Activated T-helper 9 cell treated with anti-CD3 and anti-CD28 coated beads, Interleukin-2, amount 50 U/mL, for 16 hours (primary cell): ENCODE results near the gene HSD17B7.
"Not testable (repeated sequence)": the region's sequence is repeated elsewhere in the genome, so short reads cannot be mapped to it uniquely, and the experiment has no call there.

ENCODE experiments used
- DNase-seq: peaks from one replicate; pipeline ENCODE4 v3.0.0-alpha.2; 2020; ENCODE audit warnings: low read depth

The HSD17B7 gene, protein sequence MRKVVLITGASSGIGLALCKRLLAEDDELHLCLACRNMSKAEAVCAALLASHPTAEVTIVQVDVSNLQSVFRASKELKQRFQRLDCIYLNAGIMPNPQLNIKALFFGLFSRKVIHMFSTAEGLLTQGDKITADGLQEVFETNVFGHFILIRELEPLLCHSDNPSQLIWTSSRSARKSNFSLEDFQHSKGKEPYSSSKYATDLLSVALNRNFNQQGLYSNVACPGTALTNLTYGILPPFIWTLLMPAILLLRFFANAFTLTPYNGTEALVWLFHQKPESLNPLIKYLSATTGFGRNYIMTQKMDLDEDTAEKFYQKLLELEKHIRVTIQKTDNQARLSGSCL

DNA sequence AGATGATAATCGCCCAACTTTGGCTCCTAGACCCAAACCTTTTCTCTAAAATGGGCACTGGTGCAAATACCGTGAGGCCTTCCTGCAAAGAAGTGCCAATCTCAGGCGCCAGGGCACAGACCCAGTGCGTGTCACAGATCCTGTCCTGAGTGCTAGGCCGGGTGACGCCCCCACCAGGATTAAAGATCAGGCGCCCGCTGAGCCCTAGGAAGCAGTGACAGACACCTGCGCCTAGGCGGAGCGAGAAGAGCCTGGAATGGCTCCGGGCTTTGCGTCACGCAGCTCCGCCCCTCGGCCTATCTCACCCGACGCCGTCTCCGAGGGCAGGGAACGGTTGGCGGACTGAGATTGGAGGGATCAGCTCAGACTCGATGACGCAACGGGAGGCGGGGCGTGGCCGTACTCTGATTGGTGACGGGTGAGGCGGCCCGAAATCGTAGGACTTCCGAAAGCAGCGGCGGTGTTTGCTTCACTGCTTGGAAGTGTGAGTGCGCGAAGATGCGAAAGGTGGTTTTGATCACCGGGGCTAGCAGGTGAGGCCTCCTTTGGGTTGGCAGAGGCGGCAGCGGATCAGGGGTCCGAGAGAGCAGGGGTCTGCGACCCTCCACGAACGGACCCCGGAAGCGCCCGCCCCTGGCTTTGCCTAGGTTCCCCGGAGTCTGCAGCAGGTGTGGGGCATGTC, at the start of gene HSD17B7:
TSS of gene HSD17B7 (plus strand) at position 400 of the 682 bp plus-strand sequence. CDS start at position 499, 99 bp downstream.
- peak; percentile 58 for DNase-seq

DNA sequence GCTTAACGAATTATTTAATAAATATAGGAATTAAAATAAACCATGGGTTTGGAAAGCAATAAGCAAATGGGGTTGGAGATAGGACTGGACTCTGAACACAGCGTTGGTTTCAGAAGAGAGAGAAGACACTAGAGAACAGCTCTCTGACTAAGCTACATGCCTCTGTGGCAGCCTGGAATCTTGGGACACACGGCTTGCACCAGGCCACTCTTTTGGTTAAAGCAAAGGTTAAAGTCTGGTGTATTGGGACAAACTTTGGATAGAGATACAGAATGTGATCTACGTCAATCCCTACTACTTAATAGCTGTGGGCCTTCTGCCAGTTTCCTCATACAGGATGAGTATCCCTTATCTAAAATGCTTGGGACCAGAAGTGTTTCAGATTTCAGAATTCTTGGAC, 49.7 kb upstream of the HSD17B7 start:
- DNase-seq = no peak

DNA sequence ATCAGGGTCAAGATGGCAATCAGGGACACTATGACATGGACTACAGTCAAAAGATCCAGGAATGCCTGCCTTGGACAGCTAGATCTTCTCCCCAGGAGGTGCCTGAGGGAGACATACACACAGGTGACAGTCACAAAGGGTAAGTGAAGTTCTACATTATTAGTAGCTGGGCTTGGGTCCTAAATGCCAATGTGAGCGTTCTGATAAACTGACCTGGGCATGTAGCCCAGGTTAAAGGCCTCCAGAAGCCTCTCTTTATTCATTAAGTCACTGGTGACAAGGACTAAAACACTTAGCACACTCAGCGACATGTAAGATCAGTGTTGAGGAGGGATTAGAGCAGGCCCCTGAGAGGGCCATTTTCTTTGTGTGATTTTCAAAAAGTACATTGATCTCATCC, 48.9 kb upstream of the HSD17B7 start:
- no peak for DNase-seq

DNA sequence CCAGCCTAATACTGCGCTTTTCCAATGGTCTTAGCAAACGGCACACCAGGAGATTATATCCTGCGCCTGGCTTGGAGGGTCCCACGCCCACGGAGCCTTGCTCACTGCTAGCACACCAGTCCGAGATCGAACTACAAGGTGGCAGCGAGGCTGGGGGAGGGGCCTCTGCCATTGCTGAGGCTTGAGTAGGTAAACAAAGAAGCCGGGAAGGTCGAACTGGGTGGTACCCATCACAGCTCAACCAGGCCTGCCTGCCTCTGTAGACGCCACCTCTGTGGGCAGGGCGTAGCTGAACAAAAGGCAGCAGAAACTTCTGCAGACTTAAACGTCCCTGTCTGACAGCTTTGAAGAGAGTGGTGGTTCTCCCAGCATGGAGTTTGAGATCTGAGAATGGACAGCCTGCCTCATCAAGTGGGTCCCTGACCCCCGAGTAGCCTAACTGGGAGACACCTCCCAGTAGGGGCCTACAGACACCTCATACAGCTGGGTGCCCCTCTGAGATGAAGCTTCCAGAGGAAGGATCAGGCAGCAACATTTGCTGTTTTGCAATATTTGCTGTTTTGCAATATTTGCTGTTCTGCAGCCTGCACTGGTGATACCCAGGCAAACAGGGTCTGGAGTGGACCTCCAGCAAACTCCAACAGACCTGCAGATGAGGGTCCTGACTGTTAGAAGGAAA, 44.1 kb upstream of the HSD17B7 start:
- DNase-seq = not testable (repeated sequence)

DNA sequence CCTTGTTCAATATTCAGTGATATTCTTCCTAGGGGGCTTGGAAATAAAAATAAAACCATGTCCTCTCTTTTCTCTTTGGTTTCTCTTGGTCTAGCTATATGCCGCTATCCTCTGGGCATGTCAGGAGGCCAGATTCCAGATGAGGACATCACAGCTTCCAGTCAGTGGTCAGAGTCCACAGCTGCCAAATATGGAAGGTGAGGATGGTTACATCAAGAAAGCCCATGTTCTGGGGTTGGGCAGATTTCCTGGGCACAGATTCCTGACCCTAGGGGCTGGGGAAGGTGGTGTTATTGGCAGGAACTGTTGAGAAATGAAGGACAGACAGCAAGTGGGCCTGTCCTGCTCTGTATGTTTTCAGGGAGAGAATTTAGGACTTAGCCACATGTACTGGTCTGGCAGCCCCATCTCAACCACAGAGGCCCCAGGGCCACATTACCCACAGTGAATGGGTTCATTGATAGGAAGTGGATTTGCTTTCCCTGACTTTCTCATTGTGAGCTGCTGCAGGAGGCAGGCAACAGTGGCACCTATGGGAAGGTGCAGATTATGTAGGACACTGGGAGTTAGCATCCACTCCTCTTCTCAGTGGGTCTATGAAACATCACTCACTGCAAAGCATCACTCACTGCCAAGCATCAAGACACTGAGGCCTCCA, 37.4 kb upstream of the HSD17B7 start:
- no peak for DNase-seq

DNA sequence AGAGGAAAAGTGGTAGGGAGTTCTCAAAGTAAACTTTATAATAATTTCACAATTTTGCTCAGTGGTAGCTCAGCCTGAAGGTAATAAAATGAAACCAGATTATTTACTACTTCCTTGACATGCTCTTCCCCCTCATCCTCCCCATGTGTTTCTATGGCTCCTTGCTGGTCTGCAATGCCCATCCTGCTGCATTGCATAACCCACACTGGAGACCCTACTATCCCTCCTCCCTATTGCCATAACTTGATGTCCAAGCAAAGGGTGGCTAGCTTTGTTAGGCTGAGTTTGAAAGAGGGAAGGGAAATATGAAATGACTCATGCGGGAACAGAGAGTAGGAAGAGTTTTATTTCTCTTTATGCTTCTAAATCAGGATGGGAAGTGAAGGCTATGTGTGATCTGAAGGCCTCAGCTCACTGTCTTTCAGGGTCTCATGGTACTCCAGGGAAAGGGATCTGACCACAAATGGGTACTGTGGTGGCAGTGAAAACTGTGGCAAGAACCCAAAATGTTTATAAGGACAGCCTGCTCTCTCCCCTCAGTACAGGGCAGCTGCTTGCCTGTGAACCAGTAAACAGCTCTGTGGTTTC, 36.4 kb upstream of the HSD17B7 start:
- no peak for DNase-seq

DNA sequence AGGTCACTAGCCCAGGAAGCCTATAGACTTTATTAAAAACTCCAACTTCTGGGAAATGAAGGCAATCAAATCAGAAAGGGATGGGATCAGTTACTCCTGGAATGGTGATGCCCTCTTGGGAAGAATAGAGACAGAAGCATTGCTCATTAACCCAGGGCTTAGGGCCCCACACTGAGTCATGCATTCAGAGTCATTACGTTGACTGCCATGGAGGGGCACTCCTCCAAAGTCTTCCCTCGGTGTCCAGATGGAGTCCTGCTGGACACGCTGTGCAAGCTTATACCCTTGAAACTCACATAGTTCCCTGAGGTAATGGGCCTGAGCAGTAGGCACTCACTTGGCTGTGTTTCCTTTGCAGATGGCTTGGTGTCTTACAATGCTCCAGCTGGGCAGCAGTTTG, 35.2 kb upstream of the HSD17B7 start:
- no peak for DNase-seq

DNA sequence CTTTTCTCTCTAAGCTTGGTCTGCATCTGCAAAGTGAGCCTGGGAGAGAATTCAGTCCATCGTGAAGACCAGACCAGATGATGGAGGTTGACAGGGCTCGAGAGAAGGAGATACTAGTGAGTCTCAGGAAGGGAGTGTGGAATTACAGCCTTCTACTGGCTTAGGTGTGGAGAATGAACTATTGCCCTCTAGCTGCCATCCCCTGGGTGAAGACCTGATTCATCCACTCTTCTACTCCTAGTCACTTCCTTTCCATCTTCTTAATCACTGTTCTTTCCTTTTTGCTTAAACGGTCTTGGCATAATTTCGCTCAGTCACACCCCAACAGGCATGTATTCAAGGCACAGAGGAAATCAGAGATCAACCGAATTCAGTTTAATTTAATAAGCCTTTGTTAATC, 34.0 kb upstream of the HSD17B7 start:
- no peak for DNase-seq

DNA sequence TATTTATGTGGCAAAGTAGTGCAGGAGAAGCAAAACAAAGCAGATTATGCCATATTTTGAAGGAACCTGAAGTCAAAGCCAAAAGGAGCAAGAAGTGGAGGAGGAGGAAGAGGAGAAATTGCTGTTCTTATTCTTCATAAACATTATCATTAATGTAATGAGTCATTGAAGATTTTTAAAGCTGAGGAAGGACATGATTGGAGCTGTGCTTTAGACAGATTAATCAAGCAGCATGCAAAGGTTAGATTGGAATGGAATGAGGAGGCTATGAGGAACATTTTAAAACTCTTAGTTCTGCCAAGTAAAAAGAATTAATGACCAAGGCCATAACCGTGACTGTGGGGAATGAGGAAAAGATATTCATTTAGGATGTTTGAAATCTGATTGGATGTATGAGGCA, 33.0 kb upstream of the HSD17B7 start:
- DNase-seq = no peak

DNA sequence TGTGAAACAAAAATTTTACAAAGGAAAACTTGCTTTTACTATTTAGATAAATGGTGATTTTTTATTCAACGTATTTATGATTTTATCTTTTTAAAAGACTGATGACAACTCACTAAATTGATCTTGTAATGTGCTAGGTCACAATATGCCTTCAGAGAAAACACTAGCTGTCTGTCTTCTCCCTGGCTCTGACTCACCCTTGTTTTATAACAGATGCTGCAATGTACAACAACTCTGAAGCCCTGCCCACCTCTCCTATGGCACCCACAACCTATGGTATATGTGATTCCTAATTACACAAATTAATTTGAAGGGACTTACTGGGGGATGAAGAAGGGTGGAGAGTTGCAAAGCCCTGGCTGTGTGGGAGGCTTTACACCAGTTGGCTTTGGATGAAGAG, 24.7 kb upstream of the HSD17B7 start:
- DNase-seq = no peak

DNA sequence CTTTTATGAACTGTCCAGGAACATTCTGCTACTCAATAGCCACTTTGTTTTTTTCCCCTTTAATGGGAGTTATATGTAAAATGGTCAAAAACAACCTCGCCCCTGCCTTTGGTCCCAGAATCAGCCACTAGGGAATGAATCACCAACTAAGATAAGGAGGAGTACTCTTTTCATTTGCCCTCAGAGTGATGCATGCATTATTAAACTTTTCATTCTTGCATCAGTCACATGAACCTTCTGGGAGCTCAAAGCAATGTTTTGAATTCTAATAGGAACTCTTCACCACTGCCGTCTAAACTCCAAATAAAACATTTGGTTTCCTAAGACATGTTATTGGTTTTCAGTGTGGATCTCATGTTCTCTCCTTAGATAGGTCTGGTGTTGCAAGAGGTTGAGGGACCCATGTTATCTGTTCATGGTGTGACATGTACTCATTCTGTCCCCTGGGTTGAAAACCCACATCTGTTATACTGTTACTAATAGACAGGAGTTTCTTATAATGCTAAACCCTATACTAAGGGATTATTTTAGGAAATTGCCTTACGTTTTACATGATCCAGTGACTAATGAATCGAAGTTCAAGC, 17.8 kb upstream of the HSD17B7 start:
- no peak for DNase-seq

DNA sequence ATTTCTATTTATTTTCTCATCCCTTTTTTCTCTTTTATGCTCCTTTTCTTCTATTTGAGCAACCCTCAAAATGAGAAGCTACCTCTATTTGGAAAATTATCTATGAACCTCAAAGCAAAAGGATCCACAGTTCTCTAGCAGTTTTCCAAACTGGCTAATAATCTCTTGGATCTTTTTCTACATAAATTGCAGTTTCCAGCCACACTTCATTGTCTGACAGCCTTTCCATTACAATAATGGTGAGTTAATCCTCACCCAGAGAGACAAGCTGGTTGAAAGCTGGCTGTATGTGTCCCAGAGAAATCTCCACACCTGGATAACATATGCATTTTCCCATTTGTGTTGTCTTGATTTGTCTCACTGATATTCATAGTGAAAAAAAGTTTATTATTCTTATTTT, 16.5 kb upstream of the HSD17B7 start:
- DNase-seq = no peak

DNA sequence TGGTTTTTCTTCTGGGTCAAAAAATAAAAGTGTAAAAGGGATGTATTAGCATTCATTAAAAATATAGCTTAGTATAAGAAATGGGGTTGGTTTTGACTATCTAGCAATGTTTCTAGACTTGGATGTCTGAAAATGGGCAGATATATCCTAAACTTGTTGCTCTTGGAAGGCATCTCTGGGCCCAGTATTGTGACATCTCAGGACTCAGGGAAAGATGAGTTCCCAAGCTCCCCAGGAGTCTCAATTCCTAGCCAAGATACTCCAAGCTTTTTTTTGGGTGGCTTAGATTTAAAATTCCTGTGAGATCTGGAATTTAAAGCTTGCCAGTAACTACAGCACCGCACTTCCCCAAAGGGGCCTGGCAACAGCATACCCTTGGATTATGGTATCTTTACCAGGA, 11.5 kb upstream of the HSD17B7 start:
- DNase-seq = no peak

DNA sequence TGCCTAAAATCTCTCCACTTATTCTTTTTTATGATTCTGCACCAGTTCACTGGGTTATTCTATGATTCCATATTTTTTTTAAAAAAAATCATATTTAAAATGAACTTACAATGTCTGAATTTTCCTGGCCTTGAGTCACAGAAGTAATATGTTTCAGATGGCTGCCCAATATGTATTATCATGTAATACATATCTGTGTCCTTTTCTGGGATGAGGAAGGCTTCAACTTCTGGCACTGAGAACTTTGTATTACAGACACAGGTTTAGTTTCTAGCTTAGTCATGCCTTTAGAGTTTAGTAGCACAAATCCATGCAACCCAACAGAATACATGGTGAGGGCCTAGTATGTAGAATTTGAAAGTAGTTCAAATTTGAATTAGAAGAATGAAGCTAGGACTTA, 7.8 kb upstream of the HSD17B7 start:
- DNase-seq = no peak

DNA sequence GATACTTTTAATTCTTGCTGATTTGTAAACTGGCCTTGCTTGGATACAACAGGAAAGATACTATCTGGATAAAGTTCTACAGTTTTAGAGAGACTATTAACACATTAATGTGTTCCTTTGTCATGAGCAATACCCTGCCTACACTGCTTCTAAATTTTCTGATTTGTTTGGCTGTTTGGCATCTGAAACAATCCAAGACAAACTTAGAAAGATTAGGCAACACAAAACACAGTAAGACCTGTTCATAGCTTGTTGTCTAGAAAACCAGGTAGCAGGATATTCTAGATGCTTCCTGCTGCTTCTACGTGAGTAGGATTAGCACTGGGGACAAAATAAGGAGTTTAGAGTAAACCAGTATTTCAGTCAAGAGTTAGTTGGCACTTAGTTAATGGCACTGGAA, 5.6 kb upstream of the HSD17B7 start:
- DNase-seq = not testable (repeated sequence)

DNA sequence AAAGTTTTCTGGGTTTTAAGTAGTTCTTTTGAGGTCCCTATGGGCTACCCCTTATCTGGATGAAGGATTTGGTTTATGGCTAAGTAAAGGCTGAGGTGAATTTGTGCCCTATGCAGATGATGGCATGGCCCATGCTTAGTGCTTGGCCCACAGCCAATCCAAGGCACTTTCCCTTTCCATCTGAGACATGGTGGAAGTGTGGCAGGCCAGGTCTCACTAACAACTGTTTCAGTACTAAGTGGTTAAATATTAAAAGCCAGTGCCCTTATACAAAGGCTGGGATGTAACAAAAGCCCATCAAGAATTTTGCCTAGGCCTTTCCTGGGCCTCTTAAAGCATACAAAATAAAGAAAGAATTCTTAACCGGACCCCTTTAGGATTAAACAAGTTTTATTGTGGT, 1.7 kb upstream of the HSD17B7 start:
- not testable (repeated sequence) for DNase-seq

DNA sequence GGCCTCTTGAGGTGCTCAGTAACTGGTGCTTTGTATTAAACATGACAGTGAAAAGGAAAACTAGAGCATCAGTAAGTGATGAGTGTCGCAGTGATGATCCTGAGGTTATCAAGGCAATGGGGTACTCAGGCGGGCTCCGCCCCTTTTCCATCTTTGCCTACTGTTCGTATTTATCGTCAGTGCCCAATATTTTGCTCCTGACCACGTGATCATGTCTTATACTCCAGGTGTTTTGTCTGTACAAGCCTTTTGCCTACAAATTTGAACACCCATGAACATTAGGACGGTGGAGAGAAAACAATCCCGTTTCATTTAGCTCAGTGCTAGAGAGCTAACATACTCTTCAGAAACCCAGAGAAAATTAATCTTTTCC, 469 bp downstream of the HSD17B7 start:
- not testable (repeated sequence) for DNase-seq

DNA sequence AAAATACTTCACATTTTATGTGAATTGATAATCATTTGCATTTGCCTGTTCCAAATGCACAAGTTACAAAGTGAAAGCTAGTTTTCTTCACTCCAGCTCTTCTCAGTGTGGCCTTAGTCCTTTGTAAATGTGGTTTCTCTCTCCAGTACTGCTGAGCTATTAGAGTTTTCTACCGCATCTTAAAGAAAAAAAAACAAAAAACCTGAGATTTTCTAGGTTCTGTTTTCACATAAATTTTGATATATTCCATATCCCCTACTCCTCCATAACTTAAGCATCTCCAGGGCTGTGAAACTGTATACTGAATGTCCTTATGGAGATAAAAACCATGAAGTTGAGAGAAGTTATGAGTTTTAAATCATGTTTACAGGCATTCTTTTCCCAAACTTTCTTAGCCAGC, 3.8 kb downstream of the HSD17B7 start:
- DNase-seq = not testable (repeated sequence)

DNA sequence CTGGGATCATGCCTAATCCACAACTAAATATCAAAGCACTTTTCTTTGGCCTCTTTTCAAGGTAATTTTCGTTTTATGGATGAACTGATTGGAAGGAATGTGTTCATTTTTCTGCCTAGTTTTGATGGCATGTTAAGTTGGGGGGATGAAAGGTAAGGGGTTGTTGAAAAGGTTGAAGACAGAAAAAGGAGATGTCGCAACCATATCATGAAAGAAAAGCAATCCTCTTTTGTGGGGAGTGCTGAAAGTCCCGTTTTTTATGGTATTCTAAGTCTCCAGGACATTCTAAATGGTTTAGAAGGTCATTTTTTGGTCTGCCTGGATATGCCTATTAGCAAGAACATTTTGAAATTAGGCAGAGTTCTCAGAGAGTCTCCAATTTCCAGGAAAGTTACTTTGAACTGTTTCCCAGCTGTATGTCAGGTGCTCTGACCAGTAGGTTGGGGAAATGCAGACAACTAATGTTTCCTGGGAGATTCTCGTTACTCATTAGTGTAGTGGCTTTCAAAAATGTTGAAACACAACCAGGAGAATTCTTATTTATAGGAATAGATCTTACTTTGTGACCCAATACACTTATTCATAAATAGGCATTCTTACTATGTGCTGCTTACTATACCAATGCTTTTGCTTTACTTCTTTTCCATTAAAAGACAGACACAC, 6.2 kb downstream of the HSD17B7 start:
- not testable (repeated sequence) for DNase-seq

DNA sequence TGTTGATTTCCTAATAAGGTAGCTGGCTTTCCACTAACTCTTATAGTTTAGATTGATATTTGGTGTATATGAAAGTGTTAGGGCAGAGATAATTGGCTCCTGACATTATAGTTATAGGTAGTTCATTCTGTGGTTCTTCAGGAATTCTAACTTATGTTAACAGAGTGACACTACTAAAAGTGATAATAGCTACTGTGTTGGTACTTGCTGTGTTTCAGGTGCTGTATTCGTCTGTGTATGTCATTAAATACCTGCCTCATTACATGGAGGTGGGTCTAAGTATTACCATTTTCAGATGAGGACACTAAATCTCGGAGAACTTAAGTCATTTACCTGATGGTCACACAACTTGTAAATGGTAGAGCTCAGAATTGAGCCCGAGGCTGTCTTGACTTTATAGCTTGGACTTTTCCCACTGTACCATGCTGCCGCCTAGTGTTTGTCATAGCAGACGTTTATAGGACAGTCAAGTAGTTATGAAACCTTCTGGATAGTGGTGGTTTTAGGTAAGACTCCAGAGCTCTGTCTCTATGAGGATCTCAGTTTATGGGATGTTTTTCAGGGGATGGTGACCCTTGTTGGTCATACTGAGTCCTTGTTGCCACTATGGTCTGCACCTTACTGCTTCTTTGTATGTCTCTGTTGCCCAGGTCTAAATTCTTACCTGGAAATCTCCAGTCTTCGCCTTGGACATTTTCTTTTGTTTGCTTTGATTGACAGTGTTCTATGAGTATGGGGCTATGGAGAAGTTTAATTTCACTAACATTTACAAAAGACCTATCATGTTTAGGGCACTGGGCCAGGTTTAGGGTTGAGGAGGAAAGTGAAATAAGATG, 9.7 kb downstream of the HSD17B7 start:
- not testable (repeated sequence) for DNase-seq
